ENCODE results near the gene PTPRN2.

The PTPRN2 gene

DNA sequence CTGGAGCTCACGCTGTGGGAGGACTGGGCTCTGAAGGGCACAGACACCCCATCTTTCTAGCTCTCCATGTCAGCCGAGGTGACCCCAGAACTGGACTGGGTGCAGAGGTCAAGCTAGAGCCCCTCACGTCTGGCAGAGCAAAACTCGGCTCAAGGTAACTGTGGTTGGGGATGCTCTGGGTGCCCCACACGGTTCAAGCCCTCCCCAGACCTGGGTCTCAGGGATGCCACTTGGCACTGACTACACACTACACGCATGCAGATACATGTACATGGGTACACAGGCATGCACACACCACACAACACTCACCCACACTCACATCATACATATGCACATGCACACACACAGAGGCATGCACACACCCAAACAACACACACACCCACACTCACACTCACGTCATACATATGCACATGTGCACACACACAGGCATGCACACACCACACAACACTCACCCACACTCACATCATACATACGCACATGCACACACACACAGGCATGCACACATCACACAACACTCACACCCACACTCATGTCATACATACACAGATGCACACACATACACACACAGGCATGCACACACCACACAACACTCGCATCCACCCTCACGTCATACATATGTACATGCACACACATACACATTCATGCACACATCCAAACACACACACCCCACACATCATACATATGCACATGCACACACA, 1031.5 kb downstream of the PTPRN2 start:
- DNase-seq: no peak

DNA sequence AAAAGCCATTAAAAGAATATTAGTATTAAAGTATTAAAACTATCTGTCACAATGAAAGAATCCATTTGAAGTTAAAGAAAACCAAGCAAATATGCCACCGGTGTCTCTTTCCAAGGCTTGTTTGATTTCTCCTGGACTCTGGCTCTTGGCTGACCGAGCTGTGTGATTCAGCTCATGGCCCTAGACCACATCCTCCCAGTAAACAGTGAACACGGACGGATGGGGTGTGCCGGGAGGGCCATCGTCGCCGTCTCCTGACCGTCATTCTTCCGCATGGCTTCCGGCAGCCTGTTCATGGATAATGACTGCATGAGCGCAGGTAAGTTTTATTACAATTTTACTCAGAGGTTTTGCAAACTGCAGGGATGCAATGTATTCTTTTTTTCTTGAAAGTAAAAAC, 1032.3 kb downstream of the PTPRN2 start:
- no peak for DNase-seq

DNA sequence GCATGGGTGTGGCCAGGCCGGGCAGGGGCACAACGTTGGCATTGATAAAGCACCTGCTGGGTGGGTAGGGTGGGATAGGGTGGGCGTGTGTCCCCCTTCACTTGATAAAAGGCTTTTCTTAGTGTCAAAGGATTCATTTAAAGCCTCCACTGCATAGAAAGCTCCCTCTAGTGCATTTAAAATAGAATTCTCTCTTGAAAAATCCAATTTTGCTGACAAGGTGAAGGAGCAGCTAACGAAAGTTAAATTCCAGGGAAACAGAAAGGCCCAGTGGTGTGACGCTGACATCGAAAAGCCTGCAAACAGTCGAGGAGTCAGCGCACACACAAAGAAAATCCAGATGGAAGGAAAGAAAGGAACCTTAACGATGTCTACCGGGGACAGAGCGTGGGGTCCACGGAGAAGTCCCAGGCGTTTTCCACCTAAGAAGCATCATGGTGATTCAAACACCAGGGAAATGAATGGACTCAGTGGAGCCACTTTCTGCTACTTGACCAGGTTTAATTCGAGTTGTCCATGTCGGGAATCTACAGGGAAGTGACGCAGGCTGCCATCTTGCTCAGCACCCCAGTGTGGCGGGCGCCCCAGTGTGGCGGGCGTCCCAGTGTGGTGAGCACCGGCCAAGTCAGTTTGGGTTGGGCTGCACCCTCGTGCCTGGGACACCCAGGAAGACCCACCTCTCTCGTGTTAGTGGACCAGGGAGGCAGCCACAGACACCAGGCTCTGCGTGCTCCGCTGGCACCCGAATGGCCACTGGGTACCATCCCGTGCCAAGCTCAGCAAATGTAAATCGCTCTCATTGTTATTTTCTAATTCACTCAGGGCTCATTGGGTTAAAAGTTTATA, 1033.0 kb downstream of the PTPRN2 start:
- DNase-seq: no peak

GRCh38 chr7:157553256-157553655, 1034.4 kb downstream of the PTPRN2 start:
- no peak for DNase-seq

DNA sequence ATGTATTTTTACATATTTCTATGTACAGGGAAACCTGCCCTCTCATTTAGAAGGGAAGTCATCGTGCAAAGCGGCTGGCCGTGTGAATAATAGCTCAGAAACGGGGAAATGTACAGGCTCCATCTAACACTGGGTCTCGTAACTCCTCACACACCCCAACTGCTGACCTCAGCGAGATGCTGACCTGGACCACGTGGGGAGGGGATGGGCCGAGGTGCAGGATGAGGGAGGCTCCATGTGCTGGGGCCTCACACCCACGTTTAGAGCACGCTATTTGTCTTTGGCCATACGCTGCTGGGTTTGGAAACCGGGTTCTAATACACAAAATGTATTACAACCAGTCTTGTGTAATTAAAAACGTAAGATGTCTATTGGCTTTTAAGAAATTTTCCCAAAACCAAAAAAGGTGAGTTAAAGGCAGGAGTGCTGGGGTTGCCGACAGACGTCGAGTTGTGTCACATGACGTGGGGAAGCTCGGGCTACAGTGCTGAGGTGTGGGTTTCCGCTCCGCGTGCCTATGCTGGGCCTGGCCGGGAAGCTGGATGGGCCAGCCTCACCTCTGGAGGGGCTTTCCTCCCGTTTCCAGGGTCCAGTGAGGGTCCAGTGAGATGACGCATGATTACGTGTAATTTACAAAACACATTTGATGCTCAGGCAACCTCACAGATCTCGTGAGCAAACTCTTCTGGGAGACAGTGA, 1035.2 kb downstream of the PTPRN2 start:
- no peak for DNase-seq

GRCh38 chr7:157551325-157552070, 1036.1 kb downstream of the PTPRN2 start:
- DNase-seq: no peak

DNA sequence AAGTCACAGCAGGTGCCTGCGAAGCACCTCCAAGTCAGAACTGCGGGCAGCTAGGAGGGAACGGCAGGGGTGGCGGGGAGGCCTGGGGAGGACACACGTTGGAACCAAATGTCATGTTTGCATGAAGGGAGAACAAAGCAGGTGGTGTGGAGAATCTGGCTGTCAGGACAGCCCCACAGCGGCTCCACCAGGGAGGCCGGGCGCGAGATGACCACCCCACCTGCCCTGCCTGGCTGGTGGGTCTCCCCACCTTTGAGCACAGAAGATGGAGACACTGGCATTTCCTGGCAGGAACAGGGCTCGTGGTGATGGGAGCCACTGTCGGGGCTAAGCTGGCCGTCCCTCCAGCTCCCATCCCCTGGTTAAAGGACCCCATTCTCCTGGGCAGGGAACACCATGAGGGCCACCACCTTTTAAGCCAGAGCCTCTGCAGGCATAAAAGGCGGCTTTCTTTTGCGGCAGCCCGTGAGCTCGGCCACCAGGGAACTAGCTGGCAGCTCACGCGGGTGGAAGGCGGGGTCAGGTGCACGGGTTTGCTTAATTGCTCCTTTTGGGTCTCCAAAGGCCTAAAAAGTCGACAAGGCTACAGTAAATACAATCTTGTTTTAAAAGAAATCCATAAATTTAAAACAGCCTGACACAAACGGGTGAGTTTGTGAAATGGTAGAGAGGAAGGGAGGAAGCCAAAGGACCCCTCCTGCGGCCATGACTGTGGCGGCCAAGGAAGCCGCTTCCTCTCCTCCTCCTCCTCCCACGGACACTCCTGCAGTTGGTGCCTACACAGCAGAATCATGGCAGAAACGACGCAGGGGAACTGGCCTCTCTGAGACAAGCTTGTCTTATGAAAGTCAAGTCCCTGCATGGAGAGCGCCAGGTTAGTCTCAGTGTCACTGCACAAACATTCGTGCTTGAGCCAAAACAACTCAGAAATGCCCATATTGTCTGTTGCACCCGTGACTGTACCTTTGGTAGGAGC, 1037.0 kb downstream of the PTPRN2 start:
- DNase-seq: no peak

DNA sequence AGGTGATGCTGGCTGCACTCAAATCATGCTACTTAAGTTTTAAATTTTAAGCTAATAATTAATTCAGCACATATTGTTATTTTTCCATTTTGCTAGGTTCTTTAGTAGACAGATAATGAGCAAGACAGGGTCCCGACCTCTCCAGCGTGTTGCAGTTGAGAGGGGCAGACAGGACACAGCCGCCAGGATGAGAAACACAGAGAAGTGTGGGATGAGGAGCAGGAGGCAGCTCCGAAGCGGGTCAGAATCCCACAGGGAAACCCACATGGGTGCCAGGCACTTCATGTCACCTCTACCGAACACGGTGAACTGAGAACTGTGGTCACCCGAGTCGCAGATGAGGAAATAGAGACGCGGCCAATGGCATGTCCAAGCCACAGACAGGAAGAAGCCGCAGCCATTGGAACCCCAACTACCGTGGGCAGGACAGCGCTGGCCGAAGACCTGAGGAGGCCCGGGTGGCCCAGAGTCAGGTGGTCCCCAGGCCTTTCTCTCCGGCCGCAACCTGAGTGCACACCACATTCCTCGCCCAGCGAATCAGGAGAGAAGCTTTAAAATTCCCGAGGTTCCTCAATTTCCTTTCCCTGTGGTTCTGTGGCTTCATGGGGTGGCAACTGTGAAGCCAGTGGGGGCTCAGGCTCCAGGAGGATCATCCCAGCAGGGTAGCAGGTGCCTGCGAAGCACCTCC, 1037.9 kb downstream of the PTPRN2 start:
- DNase-seq: no peak

GRCh38 chr7:157548691-157549303, 1038.8 kb downstream of the PTPRN2 start:
- DNase-seq: no peak

DNA sequence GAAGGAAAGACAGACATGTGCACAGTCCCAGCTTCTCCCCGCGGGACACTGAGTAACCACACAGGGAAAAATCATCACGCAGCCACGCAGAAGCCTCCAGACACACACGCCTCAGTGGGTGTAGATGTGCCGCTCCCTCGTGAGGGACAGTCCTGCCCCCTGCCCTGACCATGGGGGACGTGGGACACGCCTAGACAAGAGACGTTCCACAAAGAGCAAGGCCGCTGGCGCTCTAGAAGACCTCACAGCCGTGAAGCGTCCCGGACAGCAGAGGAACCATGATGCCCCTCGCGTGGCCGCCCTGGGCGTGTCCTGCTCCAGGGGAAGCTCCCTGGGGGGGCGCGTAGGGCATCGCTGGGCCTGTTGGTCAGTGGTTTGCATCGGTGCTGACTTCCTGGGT, 1040.0 kb downstream of the PTPRN2 start:
- no peak for DNase-seq

GRCh38 chr7:157547102-157547501, 1040.5 kb downstream of the PTPRN2 start:
- DNase-seq: no peak

DNA sequence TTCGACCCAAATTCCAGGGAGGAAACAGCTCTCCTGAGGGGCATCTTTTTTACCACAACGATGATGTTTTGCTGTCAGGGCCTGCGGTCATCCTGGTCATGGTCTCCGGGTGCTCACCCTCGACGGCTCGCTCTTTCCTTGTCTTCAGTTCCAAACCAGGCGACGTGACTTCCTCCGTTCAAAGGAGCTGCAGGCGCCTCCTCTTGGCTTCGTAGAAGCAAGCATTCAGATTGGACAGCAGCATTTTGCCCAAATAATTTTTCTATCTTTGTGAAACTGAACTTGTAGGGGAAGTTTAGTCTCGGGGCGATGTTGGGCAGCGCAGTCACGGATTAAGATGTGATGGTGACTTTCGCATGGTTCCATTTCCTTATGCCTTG, 1042.0 kb downstream of the PTPRN2 start:
- no peak for DNase-seq

DNA sequence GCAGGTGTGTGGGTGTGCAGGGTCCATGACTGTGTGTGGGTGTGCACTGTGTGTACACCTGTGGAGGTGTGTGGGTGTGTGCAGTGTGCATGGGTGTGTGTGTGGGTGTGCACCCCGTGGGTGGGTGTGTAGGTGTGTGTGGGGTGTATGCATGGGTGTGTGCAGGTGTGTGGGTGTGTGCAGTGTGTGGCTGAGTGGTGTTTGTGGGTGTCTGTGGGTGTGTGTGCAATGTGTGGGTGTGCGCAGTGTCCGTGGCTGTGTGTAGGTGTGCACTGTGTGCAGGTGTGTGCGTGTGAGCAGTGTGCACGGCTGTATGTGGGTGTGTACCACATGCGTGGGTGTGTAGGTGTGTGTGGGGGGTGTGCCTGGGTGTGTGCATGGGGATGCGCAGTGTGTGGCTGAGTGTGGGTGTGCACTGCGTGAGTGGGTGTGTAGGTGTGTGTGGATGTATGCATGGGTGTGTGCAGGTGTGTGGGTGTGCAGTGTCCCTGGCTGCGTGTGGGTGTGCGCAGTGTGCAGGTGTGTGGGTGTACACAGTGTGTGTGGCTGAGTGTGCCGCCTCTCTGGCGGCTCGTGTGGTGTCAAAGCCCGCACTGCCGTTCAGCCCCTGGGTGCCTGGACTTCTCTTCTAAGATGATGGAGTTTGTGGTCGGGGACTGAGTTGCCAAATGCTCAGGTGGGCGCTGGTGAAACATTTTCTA, 1042.5 kb downstream of the PTPRN2 start:
- no peak for DNase-seq

GRCh38 chr7:157544226-157544625, 1043.4 kb downstream of the PTPRN2 start:
- DNase-seq: no peak

- no peak for DNase-seq
These were observed 1043.8 kb downstream of the PTPRN2 start for GRCh38 chr7:157543791-157544190.

- no peak for DNase-seq
These were observed 1044.3 kb downstream of the PTPRN2 start for GRCh38 chr7:157543276-157543675.

GRCh38 chr7:157542068-157543021, 1045.3 kb downstream of the PTPRN2 start:
- DNase-seq: no peak

DNA sequence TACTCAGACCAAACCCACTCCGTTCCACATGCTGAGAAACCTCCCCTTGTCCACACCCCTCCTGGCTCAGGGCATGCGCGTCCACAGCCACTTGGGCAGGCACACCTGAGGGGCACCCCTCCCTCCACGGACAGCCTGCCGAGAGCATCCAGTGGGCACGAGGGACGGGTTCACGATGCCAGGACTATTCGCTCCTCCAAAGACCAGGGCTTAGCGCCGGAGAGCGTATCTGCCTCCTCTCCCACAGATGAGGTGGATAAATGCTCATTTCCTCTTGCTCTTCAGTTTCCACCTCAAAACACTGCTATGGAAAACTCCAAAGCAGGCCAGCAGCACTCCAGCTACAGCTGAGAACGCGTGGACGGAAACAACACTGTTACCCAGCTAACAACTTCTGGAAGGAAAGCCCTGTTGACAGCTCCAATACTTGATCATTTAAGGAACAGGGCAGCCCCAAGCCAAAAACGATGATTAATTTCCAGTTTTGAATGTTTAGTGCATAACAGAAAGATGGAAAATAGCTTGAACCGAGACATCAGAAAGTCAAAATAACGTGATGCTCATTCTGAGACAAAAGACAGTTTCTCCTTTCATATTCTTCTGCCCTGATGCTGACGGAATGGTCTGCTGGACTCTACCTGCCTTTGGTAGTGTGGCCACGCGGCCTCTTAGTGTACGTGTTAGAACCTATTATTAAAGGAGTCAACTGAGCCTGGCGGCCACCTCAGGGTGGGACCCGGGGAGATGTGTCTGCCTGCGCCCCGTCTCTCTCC, 1046.1 kb downstream of the PTPRN2 start:
- DNase-seq: no peak

All from NCI-H2171 (cell line).